Measurements from ENCODE around the gene SPRYD3.

GRCh38 chr12:53094394-53094787, 15.2 kb upstream of the SPRYD3 start:
- no peak for TF ChIP-seq RAD21 (IDR thresholded peaks at IDR 0.05; ENCODE audit: low read depth)
- no peak for TF ChIP-seq TEAD4 (IDR thresholded peaks at IDR 0.05)
- no peak for TF ChIP-seq REST (IDR thresholded peaks at IDR 0.05; ENCODE audit: low read depth)
- no peak for TF ChIP-seq MAX (IDR thresholded peaks at IDR 0.05)
- TF ChIP-seq EGR1 (IDR thresholded peaks at IDR 0.05), result no peak
- TF ChIP-seq EP300 (IDR thresholded peaks at IDR 0.05; ENCODE audit: borderline replicate concordance), result no peak
- TF ChIP-seq TCF12 (IDR thresholded peaks at IDR 0.05; ENCODE audit: low read depth), result no peak
- TF ChIP-seq TAF1 (IDR thresholded peaks at IDR 0.05; ENCODE audit: low read depth), result no peak
- no peak for TF ChIP-seq YY1 (IDR thresholded peaks at IDR 0.05; ENCODE audit: low read depth)
- no peak for TF ChIP-seq CREB1 (IDR thresholded peaks at IDR 0.05; ENCODE audit: low read depth)
- TF ChIP-seq CEBPB (IDR thresholded peaks at IDR 0.05), result no peak
- TF ChIP-seq FOXM1 (IDR thresholded peaks at IDR 0.05; ENCODE audit: borderline replicate concordance, low read depth), result no peak
- no peak for TF ChIP-seq USF1 (IDR thresholded peaks at IDR 0.05)

Measured in Ishikawa (cell line).